ENCODE data around the gene PLCL2.

Gene PLCL2

DNA sequence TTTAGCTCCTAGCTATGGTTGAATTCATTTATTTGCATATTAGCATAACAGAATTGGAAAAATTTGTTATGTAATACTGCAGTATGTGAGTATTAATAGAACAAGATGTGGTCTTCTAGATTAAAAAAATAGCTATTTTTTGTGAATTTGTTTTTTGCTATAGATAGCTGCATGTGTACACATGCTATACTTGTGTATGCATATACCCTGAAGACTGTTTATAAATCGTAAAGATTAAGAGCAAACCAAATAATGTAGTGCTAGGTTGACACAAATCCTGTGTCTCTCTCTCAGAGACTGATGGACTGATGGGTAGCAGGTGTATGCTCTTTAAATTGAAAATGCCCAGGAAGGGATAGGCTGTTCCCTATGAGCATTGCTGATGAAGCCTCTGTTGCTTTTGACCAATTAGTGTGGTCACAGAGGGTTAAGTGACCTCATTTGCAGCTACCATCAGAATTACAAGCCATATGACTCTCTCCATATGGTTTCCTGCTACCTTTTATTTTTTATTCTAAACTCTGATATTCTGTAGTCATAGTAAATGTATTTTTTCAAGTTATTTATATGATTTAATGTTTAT lies 9.0 kb downstream of the PLCL2 start:
- no peak for DNase-seq (ENCODE audit: low read depth)

DNA sequence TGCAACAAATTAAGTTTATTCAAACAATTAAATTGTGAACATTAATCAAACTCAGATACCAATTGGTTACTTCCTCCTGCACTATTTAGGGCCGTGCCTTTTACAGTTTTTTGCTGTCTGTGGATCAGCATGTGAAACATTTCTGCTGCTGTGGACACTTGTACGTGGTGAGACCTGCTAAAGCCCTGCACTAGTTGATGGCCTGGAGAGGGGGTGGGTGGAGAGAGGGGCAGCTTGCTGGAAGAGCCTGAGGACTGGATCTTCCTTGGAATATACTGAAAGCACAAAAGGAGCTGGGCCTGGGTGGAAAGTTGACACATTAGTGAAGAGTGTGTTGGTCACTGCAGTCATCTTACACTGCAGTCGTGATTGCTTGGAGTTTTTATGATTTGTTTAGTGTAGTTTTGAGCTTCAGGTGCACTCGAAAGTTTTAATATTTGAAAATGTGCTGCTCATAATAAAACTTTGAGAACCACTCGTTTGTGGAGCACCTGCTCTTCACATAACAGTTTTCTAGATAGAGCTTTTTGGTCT lies 11.4 kb downstream of the PLCL2 start:
- DNase-seq (ENCODE audit: low read depth), result no peak

DNA sequence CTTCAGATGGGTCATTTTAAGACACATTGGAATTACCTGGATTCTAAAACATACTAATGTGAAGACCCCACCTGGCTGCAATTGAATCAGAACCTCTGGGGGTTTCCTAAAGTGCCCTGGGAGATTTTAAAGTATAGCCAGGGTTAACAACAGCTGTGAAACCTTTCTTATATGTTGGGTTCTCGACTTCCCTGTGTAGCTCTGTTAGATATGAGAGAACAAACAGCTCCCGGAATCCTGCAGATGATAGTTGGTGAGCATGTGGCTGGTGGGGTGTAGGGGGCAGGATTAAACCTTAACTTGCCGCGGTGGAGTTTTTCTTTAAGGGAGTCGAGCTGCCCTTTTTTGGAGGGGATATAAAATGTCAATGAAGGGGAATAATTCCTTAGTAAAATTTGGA lies 12.1 kb downstream of the PLCL2 start:
- DNase-seq (ENCODE audit: low read depth), result no peak

DNA sequence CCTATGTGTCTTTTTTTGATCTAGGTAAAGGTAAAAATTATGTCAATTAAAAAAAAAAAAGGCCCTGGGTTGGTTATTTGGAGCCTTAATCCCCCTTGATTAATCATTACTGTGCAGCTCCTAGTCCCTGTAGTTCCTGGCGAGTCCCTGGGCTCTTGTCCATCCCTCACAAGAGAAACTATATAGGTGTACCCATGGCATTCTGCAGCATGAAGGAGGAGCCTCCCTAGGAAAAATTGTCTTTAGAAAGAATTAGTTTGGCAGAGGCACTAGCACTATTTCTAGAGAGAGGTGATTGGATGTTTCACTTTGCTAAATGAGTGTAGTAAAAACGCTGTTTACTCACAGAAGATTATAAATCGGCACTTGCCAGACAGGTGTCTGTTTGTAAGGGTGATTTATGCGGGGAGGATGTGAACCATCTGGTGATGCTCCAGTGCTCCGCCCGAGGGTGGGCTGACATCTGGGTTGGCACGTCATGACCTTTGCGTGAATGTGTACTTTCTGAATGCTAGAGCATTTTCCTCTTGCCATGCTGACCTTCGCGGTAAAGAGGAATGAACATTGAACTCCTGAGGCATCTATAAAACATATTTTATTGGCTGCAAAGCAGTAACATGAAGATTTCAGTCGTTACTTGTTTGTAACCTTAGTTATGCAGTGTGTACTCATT lies 12.6 kb downstream of the PLCL2 start:
- DNase-seq (ENCODE audit: low read depth), result peak; percentile 31

DNA sequence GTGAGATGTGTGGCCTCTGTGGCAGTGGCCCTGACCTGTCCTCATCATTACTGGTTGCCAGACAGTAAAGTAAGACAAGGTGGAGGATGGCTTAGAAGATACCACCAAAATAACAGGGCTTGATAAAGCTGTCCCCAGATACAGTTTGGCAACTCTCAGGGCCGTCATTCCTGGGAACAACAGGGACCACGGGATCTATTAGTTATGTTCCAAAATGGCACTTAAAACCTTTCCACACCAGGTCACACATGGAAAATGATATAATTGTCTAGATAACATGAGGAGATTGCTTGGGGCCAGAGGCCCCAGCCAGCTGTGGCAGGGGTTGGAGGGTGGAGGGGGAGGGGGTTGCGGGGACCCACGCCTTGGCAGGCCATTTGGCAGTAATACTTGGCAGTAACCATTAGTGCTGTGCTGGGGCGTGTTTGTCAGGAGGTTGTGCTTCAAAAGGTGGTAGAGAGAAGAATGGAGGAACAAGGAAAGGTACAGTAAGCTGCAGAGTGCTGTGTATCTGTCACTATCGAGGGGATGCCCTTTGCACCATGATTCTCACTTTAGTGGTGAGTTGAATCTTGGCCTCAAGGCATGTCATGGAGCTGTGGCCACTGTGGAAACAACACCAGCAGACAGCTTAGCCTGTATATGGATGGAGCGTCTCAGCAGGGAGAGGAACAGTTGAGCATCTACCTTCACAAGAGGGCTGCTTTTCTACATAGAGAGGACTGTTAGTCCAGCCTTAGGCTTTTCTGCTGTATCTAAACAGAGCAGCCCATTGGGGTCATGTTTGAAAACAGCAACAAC lies 14.0 kb downstream of the PLCL2 start:
- DNase-seq (ENCODE audit: low read depth), result no peak

DNA sequence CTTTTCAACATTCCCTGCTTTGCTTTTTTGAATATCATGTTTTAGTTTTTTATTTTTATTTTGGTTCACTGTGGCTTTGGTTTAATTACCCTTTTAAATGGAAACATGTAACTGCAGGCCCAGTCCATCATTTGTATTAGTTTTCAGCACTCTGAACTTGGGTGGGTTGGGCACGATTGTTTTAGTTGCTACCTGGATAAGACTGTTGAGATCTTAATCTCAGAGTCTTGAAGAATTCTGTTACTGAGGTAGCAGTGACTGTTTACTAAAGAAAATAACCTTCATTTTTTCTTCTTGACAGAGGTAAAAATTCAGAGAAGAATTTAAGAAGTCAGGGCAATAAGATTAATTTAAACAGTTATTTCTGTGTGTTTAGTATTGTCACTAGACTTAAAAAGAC lies 15.2 kb downstream of the PLCL2 start:
- no peak for DNase-seq (ENCODE audit: low read depth)

DNA sequence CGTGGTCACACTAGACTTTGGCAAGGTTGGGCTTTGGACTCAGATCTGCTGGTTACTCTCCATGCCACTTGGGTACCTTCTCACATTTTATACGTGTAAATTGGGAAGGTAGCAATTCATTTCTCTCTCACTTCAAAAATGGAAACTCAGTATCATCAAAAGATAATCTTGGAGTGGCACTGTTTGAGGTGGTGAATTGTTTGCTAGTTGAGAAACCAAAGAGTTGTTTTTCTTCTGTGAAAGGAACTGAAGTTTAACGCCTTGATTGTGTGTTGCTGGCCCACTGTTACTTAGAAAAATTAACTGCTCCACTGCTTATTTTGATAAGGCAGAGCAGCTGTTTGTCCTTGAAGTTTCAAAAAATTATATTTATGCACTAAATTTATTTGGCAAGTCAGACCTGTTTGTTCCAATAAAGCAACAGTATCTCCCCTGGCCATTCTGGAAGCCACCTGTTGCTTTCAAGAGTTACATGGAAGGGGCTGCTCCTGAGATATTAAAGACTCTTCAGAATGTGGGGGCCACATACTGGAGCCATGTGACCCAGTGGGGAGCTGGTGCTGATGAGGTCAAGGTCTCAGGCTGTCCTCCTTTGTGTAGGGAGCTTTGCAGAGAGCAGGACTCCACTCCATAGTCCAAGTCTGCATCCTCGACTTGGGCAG lies 16.2 kb downstream of the PLCL2 start:
- DNase-seq (ENCODE audit: low read depth), result no peak

DNA sequence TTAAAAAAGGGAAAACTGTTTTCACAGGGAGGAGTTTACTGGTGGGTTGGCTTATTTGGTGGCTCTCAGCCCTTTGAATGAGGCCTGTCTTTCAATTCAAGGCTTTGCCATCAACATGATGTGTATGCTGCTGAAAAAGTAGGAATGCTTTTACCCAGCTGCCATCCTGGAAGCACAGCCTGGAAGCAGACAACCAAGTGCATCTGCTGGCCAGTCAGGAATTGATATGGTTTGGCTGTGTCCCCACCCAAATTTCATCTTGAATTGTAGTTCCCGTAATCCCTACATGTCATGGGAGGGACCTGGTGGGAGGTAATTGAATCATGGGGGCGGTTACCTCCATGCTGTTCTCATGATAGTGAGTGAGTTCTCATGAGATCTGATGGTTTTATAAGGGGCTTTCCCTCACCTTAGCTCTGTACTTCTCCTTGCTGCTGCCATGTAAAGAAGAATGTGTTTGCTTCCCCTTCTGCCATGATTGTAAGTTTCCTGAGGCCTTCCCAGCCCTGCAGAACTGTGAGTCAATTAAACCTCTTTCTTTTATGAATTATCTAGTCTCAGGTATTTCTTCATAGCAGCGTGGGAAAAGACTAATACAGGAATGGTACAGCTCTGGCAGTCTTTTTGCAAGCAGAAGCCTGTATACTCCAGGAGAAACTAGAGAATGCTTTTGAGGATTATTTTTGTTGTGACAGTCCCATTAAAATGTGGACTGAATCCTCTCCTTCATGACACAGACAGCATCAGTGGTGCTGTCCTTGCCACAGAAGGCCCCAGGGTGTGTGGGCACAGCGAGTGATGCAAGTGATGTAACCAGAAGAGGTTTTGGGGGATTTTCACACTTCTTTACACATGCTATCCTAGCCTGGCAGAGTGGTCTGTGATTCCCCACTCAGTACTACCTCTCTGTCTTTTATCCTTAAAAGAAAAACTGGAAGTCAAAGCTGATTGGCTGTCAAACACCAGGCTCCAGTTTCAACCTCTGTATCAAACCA lies 20.0 kb downstream of the PLCL2 start:
- no peak for DNase-seq (ENCODE audit: low read depth)

DNA sequence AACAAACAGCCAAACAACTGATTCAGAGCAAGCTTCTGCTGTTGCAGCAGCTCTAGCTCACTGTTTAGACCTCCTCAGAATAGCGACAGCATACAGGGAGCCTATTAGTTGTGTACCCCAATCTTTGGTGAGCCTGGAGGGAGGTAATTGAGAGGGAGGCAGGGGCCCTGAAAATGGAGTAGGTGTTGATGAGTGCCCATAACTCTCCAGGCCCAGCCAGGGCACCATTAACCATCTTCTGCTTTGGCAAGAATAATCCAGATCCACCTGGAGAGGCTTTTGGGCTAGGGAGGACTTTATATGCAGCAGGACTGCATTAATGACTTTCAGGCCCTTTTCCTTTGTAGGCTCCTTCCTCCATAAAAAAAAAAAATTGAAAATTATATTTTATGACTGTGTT lies 20.9 kb downstream of the PLCL2 start:
- DNase-seq (ENCODE audit: low read depth), result no peak

DNA sequence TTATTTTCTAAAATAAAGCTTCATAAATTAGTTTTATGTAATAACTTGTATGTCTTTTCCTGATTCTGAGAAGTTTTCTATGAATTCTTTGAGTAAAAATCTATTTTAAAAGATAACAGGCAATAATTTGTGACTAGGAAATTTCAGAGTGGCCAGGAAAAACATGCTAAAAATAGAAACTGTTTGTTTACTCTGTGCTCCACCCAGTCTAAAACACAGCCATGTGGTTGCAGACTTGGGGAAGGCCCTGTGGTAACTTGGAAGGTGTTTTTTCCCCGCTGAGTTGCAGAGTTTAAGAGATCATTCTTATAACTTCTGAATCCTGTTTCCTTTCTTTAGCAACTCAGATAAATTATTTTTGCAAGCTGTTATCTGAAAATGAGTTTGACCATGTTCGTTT lies 21.9 kb downstream of the PLCL2 start:
- no peak for DNase-seq (ENCODE audit: low read depth)

DNA sequence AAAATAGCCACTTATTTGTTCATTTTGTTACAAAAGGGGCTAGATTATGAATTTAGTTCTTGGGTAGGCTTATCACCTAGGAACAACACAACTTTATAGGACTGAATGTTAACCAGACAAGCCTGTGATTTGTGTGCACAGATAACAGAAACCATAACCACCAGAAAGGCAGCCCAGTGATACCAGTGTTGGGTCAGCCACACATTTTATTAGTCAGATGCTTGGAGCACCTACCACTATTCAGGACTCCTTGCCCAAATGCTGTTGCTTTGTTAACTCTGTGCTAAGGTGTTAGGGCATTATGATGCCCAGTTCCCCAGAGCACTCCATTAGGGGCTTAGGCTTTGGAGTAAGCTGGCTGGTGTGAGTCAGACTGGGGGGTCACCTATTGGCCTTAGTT lies 22.5 kb downstream of the PLCL2 start:
- no peak for DNase-seq (ENCODE audit: low read depth)

DNA sequence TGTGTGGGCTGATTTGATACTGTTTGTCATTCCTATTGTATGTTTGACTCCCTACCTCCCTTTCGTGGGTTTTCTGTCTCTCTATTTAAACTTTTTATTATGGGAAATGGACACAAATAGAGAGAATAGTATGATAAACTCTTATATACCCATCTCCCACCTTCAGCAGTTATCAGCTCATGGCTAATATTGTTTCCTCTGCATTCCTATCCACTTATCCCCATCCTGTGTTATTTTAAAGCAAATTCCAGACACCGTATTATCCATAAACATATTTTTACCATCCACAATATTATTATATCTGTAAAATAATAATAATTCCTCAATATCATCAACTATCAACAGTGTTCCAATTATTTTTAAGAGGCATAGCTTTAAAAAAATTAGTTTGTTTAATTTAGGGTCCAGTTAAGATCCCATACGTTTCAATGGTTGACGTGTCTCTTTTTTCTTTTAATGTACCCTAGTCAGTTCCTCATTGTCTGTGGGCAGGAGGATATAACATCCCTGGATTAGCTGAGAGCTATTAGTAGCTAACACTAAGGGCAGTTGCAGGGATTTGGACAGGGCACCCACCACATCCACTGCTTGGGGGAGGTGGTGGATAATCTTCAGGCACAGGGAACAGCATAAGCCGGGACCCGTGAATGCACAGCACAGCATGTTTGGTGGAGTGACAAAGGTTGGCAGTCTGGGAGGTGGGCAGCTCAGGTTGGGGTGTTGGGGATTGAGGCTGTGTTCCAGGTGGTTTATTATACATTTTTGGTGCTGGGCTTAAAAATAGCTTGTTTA lies 23.5 kb downstream of the PLCL2 start:
- no peak for DNase-seq (ENCODE audit: low read depth)

DNA sequence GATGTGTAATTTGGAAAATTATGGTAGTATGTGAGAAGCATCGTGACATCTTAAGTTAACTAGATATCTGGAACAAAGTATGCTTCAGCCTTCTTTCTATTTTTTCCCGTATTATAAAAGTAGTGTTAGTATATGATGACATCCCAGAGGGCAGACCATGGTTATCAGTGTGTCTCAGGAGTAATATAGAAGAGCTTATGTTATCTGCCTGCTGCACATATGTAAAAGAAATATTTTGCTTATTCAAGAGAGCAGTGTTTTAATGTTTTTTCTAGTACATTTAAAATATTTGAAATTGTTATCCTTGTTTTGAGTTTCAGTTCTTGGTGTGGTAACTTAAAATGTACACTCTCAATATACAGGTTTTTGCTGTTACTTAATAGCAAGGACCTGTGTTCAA lies 24.1 kb downstream of the PLCL2 start:
- no peak for DNase-seq (ENCODE audit: low read depth)

DNA sequence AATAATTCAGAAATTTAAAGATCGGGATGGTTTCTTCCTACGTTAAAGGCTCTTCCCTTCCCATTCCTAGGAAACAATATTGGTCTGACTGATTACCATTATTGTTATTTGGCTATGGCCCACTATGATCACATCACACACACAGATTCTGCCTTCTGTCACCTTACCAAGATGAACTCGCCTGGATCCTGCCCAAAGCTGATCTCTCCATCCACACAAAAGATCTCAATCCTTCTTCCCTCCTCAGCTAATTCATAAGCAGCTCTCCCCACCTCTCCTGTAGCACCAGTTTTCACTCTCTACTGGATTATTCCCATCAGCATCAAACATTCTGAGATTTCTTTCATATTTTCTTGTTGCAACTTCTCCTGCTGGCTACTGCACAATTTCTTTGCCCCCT lies 25.0 kb downstream of the PLCL2 start:
- no peak for DNase-seq (ENCODE audit: low read depth)

DNA sequence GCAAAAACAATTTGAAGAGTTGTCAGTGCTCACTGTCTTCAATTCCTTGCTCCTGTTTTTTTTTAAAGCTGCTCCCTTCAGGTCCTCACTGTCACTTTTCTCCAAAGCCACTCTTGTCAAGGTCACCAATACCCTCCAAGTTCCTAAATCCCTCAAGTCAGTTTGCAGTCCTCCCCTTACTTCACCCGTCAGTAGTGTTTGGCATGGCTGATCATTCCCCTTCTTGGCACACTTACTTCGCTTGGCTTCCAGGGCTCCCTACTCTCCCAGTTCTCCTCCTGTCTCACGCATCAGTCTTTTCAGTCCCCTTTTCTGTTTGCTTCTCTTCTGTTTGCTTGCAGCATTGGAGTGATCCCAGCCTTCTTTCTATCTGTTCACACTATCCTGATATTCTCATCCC lies 25.5 kb downstream of the PLCL2 start:
- DNase-seq (ENCODE audit: low read depth), result no peak

DNA sequence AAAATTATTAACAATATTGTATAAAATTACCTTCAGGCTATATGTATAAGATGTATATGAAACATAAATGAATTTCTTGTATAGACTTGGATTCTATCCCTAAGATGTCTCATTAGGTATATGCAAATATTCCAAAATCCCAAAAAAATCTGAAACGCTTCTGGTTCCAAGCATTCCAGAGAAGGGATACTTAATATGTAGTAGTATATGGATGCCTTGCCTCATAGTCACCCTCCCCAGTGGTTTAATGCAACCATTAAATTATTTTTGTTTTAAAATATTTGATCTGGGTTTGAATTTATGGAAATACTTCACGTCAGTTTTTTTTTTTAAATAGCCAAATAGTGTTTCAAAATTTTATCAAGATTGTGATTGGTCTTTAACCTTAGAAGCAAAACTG lies 27.2 kb downstream of the PLCL2 start:
- no peak for DNase-seq (ENCODE audit: low read depth)

DNA sequence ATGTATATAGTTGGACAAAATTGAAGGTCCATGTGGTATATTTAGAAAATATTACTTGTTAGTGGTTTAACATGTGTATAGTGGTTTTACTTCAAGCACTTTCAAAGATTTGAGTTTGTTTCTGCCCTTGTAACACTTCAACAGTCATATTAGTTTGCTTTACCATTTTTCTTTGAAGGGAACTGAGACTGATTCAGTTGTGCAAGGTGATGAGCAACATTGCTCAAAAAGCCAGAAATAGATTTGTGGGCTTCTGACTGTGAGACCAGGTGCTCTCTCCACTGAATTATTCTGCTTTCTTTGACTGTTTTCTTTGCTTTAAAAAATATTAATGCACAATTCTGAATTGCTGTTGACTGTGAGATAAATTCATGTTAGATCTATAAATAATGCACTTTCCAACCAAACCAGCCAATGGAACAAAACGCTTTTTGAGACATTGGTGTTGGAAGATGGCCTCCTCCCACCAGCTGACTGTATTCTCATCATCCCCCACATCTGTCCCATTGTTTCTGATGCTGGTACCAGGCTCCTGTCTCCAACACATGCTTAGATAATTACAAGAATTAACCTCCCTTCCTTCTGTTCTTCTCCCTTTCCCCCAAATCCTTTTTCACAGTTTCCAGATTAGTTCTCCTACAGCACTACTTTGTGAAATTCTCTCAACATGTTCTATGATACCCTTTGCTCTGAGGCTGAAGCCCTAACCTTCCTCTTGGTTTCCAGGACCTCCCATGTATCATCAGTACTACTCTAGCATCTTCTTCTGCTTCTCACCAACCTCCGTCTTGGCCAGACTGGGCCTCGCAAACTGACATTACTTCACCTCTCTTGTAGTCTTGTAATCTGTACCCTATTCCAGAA lies 27.9 kb downstream of the PLCL2 start:
- no peak for DNase-seq (ENCODE audit: low read depth)

DNA sequence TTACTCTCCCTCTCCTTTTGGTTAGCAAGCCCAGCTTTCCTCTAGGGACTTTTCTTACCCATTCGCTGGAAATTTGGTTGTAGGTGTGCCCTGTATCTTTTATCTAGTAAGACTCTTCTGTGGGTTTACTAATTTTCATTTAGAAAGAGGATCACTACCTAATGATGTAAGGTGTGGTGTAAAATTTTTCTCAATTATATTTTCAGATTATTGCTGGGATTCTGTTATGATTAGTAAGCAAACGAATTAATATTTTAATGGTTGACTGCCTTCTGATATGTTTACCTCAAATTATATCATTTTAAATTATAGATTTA lies 28.5 kb downstream of the PLCL2 start:
- DNase-seq (ENCODE audit: low read depth), result no peak

DNA sequence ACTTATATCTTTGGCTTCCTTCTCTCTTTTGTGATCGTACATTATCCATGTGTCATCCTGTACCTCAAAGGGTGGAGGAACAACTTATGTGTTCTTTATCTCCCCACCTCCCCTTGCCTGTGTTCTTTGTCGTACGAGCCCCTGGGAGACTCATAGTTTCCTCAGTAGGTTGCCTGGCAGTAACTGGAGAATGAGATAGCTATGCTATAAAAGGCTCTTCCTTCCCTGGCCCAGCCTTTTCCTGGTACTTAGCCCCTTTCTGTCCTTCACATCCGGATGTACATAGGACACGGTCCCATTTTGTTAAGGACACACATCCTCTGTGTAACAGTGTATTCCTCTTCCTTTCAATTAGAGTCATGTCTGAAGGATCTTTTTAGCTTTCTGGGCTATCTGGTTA lies 32.1 kb downstream of the PLCL2 start:
- DNase-seq (ENCODE audit: low read depth), result no peak
